Lower leg skin (tissue), 3 donors: Measurements from ENCODE around the gene VWA8.

Experiments used
- CTCF ChIP-seq, 3 donors: fragments of 450-650 bp; IDR thresholded peaks; one replicate each; pipeline ENCODE4 v1.5.1; 2016; ENCODE audit warnings: antibody characterized with exemption in 3 of 3, mild to moderate bottlenecking in 3 of 3, moderate library complexity in 2 of 3
- POLR2A ChIP-seq, 2 donors: fragments of 450-650 bp; IDR thresholded peaks; one replicate each; pipeline ENCODE4 v1.6.1; 2016 to 2017; ENCODE audit warnings: antibody characterized with exemption in 2 of 2, mild to moderate bottlenecking in 1 of 2, moderate library complexity in 1 of 2

- TF ChIP-seq CTCF (IDR thresholded peaks at IDR 0.05) (no peak), POLR2A (IDR thresholded peaks at IDR 0.05) (no peak)
These were observed 304.9 kb downstream of the VWA8 start for GRCh38 chr13:41655997-41656396.
